NCI-H2107 (cell line): ENCODE data around the gene NOPCHAP1.

Source experiments
- DNase-seq: peaks from one replicate; lab custom pipeline; 2025; lab: John Stamatoyannopoulos, UW

Gene NOPCHAP1

DNA sequence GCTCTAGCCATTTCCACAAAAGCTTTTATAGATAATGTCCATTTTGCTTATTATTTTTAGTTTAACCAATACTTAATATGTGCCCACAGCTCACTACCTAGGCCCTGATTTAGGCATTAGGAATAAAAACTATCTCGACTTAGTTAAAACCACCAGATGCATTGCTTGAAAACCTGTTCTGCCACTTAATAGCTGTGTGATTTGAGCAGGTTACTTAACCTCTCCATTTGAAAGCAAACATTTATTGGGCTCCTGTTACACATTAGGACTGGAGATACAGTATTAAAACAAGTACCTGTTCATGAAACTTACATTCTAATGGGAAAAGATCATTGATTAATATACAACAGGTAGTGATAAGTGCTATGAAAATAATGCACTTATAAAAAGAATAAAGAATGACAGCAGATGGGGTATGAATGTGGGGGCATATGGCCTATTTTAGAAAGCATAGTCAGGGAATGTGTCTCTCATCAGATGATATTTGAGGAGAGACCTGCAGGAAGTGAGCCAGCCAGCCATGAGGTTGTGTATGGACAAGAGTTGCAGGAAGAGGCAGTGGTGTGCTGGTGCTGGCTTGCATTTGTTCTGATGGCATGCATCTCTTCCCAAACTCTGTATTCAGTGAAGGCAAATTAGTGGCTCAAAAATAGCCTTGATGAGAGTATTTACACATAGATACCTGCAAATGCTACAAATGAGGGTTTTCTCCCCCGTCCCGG lies 34.3 kb downstream of the NOPCHAP1 start:
- DNase-seq: no peak

DNA sequence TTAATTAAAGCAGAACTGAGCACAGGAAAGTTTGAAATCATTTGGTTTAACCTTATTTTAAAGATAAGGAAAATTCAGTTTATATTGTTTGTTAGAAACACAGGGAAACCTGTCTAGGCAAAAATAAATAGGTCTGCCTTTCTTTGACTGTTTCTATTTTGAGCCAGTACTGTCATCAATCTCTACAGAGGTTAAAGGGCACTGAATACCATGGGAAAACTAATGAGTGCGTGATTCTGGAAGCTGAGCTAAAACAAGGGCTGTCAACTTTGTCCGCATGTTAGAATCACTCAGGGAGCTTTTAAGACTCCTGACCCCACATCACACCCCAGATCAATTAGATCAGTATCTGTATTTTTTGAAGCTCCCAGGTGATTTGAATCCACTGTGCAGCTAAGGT lies 38.8 kb downstream of the NOPCHAP1 start:
- no peak for DNase-seq

DNA sequence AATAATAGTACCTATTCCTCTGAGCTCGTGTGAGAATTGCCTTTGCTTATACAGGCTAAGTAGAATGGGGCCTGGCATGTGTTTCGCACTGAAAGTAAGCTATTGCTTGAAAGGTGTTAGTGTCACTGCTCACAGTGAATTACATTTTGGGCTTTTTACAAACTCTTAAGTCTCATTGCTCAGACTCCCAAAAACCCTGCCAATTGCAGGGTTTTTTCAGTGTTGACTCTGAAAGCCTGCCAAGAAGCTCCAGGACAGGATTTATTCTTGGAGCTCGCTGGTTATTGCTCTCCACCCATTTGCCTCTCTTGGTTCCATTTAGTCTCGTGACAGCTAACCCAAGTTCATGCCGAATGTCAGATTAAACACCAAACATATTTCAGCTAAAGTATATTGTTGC lies 39.8 kb downstream of the NOPCHAP1 start:
- no peak for DNase-seq

DNA sequence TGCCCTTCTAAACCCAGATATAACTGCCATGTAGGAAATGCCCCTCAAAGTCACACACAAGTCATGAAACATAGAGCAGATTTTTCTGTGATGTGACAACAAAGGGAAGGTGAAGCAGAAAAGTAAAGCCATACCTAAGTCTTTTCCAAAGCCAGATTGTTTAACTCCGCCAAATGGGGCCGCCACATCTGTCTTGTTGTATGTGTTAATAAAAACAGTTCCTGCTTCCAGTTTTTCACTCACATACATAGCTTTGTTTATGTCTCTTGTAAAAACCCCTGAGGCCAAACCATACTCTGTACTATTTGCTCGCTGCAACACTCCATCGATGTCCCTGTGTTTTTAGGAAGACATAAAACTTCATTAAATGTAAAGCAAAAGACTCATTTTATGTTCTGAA lies 40.3 kb downstream of the NOPCHAP1 start:
- DNase-seq: no peak

DNA sequence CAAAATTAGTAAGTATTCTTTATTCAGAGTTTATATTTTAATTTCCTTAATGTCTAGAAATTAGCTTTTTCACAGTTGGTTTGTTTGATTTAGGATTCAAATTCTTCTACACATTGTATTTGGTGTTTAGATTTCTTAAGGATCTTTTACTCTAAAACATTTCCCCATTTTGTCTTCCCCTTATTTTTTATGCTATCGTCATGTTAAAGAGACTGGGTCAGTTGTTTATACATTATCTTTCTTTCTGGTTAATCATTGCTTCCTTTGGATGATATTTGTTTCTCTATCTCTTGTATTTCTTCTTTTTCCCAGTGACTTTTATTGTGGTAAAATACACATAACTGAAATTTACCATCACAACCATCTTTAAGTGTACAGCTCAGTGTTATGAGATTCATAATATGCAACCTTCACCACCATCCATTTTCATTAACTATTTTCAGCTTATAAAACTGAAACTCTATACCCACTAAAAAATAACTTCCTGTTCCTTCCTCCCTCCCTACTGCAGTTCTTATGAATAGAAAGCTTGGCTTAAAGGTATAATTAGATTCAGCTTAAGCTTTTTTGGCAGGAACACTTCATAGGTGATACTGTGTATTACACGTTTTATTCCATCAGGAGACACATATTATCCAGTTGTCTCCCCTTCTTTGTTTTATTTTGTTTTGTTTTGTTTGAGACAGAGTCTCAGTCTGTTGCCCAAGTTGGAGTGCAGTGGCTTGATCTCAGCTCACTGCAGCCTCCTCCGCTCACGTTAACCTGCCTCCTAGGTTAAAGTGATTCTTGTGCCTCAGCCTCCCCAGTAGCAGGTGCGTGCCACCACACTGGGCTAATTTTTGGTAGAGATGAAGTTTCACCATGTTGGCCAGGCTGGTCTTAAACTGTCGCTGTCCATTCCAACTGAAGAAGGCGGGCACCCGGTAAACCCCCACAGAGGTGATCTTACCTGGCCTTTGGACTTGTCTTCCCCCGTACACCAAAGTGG lies 45.0 kb downstream of the NOPCHAP1 start:
- DNase-seq: peak; percentile 6

DNA sequence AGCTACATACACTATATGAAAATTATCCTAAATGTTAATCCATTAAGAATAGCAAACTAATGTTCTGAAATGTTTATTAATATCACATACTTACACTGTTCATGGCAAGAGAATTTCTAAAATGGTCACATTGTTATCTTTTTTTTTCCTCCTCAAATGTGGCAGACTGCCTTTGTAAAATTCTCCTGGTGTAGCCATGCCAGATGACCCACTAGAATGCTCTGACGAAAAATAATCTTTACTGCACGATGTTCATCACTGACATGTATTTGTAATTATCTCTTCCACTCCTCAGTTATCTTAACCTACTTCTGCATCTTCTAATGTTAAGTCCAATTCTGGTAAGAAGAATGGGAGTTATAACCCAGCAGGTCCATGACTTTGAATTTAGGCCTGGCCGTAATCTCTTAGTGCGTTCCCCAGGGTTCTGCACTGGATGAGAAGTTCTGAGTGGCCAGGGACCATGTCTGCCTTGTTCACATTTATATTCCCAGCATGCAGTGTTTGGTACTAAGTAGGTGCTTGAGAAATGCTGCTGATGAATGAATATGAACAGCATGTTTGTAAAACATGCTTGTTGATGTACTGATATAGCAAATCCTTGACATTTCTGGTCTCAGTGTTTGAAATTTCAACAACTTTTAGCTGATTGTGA lies 46.7 kb downstream of the NOPCHAP1 start:
- no peak for DNase-seq

DNA sequence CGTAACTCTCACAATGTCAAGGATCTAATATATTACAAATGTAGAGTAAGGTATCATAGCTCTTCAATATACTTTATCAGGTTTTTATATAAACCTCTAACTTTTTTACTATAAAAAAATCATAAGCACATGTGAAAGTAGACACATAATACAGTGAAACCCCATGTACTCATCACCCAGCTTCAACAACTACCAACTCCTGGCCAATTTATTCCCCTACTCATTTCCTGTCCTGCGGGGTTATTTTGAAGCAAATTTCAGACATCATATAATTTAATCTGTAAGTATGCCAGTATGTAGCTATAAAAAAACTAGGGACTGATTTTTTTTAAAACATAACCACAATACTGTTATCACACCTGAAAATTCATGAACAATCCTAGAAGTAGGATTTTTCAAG lies 47.7 kb downstream of the NOPCHAP1 start:
- DNase-seq: no peak
